Activated CD4-positive, alpha-beta T cell treated with anti-CD3 and anti-CD28 coated beads, Interleukin-2, amount 50 U/mL, for 24 hours (primary cell): Measurements from ENCODE around the gene MCM6.
"Not testable (repeated sequence)": the region's sequence is repeated elsewhere in the genome, so short reads cannot be mapped to it uniquely, and the experiment has no call there.

Experiments used
- DNase-seq, 2 donors: peaks; one replicate each; pipeline ENCODE4 v3.0.0-alpha.2; 2020; ENCODE audit warnings: low read depth in 1 of 2, low spot score in 1 of 2

MCM6 gene

GRCh38 chr2:135822855-135823254 is 53.4 kb downstream of the MCM6 start:
- DNase-seq: no peak

- no peak for DNase-seq
These were observed 55.1 kb downstream of the MCM6 start for GRCh38 chr2:135821190-135821589.

DNA sequence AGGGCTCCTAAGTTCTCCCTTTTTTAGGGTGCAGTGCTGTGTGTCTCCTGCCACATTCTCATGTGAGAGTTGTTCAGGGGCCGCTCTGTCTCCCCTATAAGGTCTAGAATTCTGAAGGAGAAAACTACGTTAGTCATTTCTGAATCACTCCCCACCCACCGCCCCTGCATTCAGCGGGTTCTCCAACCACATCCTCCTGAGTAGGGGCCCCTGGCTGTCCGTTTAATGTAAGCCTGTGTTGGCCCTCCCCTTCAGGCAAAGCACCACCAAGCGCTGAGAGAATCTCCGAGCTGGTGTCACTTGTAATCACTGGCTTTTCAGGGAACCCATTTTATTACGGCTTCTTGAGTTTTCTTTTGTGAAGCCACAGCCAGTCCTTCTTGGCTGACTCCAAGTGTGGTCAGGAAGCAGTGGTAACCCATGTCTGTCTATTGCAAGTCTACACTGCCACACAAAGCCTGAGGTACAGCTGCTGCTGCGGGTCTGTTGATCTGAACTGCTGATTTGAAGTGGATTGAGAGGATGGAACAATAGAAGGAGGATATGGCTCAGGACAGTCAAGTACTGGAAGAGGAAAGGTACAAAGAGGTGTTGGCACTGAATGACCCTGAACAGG is 56.1 kb downstream of the MCM6 start:
- DNase-seq: peak; percentile 52 to 81

DNA sequence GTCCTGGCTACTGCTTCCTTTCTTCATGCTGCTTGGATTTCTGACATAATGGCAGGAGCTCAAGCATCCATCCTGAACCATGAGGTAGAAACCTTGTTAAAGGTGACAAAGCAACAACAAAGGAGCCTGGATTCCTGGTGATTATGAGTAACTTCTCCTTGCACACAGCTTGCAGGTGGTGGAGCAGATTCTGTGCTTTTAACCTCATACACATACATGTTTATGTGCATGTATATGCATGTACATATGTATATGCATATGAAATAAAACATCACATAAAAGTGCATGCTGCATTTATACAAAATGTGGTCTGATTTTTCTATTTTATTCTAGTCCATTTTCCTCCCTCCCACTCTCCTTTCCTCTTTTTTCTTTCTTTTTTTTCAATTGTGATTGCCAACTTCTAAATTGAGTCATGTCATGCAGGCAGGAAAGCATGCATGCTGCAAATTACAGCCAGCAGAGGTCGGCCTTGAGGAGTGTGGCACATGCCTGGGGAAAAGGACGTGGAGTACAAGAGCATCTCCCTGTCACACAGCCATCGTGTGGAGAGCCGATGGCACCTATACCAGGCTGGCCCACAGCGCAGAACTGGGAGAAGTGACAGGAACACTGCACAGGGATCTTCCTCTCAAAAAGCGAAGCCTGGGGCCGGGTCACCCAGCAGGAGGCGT is 57.2 kb downstream of the MCM6 start:
- DNase-seq: peak in 1 of 2 donors; percentile 14

DNA sequence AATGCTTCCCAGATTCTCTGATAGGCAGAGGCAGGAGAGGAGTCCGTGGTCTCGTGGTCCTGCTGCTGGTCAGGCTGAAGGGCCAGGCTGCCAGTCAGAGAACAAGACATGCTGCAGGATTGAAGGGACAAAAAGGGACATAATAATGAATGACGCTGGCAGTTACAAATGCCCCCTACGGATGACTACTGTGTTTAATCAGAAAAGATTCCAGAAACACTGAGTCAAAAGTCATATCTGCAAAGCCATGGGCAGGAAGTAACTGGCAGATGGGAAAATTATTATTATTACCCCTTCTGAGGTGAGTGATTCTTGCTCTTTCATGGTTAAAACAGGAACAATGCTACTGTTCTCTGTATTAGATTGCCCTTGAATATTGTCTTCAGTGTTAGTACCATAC is 58.3 kb downstream of the MCM6 start:
- DNase-seq: no peak

DNA sequence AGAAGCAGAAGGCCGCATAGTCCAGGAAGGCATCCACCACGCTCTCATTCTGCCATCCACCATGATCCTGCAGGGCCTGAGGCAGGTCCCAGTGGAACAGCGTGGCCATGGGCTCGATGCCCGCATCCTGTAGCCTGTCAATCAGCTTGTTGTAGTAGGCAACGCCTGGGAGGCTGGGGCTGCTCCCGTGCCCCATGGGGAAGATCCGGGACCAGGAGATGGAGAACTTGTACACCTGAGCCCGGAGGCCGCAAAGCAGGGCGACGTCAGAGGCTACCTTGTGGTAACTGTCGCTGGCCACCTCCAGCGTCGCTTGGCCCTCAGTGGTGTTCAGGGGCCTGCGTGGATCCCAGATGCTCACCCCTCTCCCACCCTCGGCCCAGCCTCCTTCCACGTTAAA is 58.8 kb downstream of the MCM6 start:
- no peak for DNase-seq

GRCh38 chr2:135815269-135815668 is 61.0 kb downstream of the MCM6 start:
- DNase-seq: peak in 1 of 2 donors; percentile 33

GRCh38 chr2:135812907-135813511 is 63.2 kb downstream of the MCM6 start:
- no peak for DNase-seq

- not testable (repeated sequence) for DNase-seq
These were observed 68.4 kb downstream of the MCM6 start for GRCh38 chr2:135807874-135808273.

- no peak for DNase-seq
These were observed 73.0 kb downstream of the MCM6 start for GRCh38 chr2:135803278-135803677.

DNA sequence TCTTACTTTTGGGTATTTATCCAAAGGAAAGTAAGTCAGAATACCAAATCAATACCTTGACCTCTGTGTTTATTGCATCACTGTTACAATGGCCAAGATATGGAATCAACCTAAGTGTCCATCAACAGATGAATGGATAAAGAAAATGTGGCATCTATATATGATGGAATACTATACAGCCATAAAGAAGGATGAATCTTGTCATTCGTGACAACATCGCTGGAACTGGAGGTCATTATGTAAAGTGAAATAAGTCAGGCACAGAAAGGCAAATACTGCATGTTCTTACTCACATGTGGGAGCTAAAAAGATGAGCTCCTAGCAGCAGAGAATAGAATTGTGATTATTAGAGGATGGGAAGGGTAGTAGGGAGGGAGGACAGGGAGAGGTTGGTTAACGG is 73.9 kb downstream of the MCM6 start:
- DNase-seq: no peak

DNA sequence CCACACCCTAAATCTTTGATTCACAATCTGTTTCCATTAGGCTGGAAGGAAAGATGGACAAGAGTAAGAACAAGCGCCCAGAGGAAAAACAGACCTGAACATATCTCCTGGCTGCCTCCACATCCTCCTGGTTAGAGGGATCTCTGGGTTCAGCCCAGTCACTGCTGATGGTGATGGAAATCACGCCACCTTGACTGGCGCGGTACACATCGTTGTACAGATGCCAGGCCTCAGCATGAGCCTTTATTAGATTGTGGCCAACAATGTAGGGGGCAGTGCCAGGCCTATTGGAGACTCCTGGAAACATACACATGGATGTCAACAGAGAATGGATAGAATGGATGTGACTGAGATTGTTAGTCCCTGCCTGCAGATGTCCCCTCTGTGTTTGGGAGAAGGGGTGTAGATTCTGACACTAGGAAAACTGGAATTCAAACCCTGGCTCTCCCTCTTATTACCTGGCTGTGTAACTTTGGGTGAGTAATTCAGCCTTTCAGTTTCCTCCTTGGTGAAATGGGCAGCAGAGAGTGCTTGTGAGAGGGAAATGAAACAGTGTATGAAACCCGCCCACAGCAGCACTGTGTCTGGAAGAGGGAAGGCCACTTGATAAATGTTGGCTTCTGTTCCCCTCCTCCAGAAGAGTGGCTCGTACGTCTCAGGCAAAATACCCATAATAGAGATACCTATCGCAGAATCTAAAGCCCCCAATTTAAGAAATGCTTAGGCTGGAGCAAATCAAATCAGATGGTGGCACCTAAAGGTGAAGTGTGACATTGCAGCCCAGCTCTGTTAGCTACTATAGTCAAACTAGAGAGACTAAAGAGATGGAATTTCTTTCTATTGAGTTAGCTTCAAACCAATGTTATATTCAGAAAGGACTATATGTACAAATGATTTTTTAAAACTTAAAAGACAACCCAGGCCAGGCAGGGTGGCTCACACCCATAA is 75.5 kb downstream of the MCM6 start:
- no peak for DNase-seq

DNA sequence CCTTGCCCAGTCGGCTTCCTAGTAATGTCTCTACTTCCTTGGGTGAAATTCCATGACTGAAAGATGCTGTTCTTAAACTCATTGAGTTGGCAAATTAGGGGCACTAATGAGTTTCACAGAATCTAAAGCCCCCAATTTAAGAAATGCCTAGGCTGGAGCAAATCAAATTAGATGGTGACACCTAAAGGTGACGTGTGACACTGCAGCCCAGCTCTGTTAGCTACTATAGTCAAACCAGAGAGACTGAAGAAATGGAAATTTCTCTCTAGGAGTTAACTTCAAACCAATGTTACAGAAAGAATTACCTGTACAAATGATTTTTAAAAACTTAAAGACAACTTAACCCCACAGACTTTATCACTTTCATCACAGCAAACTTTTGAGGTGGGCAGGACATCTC is 76.5 kb downstream of the MCM6 start:
- no peak for DNase-seq

GRCh38 chr2:135798762-135799161 is 77.5 kb downstream of the MCM6 start:
- DNase-seq: no peak

DNA sequence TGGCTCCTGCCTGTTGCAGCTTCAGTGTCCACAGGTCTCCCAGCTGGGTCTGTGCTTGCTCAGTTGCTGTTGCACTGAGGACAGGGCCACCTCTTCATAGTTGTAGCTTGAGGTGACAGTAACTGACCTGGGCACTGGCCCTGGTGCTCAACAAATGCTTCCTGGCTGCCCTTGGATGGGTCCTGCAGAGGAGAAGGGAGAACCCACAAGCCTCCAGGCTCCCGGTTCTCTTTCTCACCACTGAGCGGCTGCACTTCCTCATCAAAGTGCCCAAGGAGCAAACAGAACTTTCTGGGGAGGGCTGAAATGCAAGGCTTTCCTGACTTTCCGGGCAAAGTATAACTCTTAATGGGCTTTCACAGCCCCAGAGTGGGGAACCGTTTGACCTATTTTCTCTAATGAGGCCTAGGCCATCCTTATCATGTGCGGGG is 78.0 kb downstream of the MCM6 start:
- DNase-seq: no peak

- DNase-seq: peak; percentile 64 to 77
These were observed 78.6 kb downstream of the MCM6 start for GRCh38 chr2:135797497-135798274.

- no peak for DNase-seq
These were observed 79.6 kb downstream of the MCM6 start for GRCh38 chr2:135796606-135797005.

DNA sequence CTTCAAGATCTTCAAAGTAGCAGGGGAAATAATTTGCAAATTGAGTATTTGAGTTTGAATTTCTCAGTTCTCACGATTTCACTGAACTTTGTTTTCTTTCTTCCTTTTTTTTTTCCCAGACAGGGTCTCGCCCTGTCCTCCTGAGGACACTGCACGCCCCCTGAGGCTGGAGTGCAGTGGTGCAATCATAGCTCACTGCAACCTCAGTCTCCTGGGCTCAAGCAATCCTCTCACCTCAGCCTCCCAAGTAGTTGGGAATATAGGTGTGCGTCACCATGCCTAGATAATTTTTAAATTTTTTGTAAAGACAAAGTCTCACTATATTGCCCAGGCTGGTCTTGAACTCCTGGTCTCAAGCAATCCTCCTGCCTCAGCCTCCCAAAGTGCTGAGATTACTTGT is 80.6 kb downstream of the MCM6 start:
- not testable (repeated sequence) for DNase-seq

DNA sequence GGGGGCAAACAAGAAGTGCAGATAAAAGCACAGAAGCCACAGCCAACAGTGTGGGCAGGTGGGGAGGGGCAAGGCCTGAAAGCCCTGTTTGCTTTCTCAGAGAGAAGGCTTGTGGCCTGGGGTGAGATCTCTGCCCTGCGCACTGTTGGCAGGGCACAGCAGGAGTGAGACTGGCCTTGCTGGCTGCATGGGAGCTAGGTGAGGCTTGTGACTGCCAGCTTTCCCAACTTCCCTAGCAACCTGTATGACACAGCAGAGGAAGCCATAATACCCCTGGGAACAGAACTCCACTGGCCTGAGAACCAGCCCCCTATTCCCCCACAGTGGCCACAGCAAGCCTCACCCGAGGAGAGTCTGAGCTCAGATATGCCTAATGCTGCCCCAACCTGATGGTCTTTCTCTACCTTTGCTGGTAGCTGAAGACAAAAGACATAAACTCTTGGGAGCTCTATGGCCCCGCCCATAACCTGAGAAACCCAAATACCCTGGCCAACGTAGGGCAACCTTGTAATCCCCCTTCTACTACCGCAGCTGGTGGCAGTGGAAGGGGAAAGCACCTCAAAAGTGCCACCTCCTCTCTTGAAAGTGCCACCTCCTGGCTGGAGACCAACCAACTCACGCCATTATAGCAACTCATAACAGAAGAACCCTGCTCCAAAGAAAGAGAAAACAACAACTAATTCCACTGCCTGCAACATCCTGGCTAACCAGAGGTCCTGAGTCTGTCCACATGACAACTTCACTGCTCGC is 83.7 kb downstream of the MCM6 start:
- DNase-seq: no peak
